CD4-positive, alpha-beta T cell treated with Interleukin-12 subunit alpha and Interleukin-12 subunit beta, for 1 hour (primary cell): Measurements from ENCODE around the gene GALNT6.

Experiments
- DNase-seq: peaks from one replicate; pipeline ENCODE4 v3.0.0-alpha.2; 2020

Gene GALNT6, protein sequence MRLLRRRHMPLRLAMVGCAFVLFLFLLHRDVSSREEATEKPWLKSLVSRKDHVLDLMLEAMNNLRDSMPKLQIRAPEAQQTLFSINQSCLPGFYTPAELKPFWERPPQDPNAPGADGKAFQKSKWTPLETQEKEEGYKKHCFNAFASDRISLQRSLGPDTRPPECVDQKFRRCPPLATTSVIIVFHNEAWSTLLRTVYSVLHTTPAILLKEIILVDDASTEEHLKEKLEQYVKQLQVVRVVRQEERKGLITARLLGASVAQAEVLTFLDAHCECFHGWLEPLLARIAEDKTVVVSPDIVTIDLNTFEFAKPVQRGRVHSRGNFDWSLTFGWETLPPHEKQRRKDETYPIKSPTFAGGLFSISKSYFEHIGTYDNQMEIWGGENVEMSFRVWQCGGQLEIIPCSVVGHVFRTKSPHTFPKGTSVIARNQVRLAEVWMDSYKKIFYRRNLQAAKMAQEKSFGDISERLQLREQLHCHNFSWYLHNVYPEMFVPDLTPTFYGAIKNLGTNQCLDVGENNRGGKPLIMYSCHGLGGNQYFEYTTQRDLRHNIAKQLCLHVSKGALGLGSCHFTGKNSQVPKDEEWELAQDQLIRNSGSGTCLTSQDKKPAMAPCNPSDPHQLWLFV

DNA sequence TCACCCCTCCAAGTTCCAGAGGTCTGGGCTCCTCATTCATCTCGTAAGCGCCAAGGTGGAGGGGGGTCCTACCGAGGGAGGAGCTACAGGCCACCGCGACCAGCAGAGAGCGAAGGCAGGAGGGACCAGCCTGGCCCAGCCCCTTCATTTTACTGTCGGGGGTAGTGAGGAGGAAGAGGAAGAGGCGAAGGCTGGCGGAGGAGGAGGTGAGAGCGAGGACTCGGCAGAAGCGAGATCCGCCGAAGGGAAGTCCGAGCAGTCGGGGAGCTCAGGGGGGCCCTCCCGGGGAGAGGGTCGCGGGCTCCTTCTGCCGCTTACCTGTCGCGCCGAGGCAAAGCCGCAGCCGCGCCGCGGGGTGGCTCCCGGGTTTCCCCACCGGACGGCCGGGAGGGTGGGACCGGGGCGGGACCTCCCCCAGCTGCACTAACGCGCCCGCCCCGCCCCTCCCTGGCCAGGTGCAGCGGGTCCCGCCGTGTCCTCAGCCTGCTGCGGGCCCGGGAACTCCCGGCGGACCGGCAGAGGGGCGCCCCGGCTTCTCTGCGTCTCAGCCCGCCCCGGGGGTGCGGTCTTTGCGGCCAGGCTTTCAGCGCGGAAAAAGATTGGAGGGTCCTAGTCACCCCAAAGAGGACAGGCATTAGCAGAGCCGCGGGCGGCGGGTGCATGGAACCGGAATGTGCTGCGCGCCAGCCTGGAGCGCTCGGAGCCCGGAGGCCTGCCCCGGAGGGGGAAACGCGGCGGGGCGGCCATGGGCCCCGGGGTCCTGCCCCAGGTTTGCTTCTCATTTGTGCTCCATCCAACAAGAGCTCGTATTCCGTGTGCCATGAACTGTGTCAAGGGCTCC is at the start of gene GALNT6:
Gene GALNT6, minus strand, starts transcription at position 124 of the 841 bp plus-strand sequence. CDS start 11,625 bp downstream, outside the sequence.
- peak; percentile 82 for DNase-seq

- DNase-seq: no peak
Observed at GRCh38 chr12:51439330-51439729, 48.1 kb upstream of the GALNT6 start.

DNA sequence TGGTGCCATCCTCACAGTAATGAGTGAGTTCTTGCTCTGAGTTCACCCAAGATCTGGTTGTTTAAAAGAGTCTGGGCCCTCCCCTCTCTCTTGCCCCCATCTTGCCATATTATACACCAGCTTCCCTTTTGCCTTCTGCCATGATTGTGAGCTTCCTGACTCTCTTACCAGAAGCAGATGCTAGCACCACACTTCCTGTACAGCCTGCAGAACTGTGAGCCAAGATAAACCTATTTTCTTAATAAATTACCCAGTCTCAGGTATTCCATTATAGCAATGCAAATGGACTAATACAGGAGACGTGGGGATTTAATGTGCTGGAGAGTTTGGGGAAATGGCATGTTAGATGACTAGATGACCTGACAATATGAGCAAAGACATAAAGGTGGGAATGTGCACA is 46.2 kb upstream of the GALNT6 start:
- no peak for DNase-seq

DNA sequence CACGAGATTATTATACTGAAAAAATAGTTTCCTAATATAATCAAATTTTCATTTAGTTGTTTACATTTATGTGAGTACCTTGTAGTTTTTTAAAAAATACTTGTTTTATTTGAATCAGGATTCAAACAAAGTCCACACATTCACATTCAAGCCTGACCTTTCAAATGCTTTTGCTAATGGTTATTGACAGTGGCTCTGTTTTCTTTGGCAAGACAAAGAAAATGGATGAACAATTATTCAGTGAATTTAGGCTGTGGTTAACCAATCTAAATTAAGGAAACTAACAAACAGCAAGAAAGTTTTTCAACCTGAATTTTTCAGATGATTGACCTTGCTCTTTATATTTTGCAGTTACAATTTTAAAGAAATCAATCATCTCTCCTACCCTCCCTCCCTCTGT is 43.1 kb upstream of the GALNT6 start:
- DNase-seq: no peak

DNA sequence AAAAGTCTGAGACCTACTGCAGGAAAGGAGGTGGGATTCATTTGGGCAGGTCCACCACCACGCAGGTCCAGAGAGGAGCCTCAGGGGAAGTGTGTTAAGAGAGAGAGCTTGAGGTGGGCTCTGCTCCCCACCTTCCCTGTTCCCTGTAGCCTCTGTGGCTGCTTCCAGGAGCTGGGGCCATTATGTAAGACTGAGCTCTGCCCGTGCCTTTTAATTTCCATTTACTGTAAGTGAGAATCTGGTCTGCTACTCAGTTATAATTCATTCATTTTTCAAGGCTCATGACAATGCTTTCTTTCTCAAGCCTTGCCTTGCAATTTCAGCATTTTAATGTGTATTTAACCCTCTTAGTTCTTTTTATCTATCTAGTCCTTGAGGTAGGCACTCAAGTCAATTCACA is 41.7 kb upstream of the GALNT6 start:
- no peak for DNase-seq

DNA sequence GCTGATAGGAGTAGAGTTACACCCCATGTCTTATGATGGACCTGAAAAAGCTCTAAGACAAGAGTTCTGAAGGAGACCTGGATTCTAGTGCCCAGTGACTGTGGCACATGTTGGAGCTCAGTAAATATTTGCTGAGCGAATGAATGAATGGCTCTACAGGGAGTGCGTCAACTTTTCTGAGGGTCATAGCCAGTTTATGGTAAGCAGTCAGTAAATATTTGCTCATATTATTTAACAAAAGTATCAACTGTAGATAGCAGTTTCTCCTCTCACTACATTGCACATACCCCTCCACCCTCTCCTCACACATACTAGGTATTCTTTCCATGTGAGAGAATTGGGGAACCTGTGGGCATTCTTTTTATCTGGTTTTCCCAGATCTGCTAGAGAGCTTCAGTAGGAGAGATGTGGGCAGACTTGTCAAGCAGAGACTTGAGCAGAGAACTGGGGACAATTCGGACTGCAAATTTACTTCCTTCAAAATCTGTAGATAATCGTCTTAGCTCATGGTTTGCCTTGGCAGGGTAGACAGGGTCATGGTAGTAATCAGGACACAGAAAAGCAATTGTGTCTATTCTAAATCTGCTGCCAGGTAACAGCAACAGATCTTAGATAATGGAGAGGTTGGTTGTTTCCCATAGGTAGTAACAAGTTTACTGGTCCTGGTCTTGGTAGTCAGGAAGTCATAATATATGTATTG is 39.1 kb upstream of the GALNT6 start:
- DNase-seq: no peak

DNA sequence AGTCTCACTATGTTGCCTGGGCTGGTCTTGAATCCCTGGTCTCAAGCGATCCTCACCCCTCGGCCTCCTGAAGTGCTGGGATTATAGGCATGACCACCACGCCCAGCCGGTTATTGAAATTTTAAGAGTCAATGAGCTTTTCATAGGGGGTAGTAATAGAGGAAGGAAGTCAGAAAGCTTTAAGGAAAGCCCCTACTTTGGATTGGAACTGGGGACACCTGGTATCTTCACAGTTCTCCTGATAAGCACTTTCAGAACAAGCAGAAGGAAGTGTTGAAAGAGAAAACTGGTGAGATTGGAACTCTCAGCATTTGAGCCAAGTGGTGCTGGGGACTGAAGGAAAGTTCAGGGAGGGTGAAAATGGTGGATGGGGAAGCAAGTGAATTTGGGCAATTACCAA is 38.5 kb upstream of the GALNT6 start:
- no peak for DNase-seq

DNA sequence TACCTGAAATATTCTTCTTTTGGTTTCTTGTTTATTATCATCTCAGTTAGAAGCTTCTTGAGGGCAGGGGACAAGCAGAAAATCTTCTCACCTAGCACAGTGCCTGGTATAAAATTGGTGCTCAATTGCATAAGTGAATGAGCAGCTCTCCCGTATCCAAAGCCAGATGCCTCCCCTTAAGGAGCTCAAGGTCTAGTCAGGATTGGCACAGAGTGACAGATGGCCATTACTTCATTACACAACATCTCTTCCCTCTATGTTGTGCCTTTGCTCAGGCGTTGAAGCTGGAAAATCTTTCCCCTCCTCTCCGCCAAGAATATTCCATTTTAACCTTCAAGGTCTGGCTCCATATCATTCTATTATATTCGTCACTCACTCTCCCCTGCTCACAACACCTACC is 37.0 kb upstream of the GALNT6 start:
- no peak for DNase-seq

DNA sequence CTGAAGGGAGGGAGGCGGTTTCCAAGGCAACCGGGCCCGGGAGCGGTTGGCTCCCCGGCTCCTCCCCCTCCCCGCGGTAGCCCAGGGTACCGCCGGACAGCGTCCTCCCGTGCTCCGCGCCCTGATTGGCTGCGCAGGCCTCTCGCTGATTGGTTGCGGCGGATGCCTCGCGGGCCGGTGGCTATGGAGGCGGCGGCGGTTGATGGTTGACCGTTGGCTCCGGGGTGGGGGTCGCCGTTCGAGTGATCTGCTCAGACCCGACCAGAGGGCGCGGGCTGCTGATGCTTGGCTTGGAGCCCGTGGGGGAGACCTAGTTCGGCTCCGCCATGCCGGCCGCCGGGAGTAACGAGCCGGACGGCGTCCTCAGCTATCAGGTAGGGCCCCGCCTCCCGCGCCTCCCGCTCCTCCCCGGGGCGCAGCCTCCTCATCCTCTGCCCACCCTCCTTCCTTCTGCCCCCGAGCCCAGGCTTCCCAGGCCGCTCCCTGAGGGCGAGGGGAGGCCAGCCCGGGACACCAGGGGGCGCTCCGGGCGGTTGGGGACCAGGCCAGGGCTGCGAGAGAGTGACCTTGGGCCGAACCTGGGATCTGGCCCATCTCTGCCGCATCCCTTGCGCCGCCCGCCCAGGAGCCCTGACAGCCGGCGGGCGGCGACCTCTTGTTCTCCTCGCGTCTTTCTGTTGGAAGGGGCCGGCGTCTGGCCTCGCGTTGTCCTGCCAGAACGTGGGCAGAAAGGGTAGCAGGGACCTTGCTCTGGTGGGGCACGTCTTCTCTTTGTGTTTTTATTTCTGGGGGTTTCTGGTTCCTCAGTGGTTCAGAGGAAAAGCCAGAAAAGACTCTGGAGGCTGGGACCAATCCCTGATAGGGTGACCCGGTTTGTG is 33.7 kb upstream of the GALNT6 start, which contains the start of gene SLC4A8:
Gene SLC4A8, plus strand, starts transcription at position 170 of the 878 bp plus-strand sequence. Its CDS starts 157 bp downstream, at position 327.
- DNase-seq: peak; percentile 86

GRCh38 chr12:51424094-51424661 is 33.0 kb upstream of the GALNT6 start:
- DNase-seq: no peak

DNA sequence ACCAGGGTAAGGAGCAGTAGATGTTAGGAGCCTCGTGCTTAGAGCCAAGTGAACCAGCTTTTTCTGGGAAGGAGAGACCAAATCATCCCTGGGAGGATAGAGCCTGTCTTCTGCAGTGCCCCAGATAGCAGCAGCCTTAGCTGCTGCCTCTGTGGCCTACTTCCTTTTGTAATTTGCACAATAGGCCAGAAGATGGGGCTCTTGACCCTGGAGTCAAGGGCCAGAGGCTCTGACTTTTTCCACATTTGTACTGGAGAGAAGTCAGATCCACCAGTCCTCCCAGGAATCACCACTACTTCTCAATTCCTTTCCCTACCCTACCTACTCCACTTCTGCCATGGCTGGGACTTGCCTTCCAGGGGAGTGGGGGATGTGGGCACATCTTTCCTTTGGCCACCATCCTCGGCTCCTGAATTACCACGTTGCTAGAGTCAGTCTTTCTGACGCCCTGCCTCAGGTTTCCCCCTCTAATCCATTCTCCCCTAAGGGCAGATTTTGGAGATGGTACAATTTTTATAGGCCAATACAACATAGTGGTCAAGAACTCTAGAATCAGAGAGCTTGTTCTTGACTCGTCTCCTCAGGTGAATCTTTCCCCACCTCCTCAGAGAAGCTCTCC is 30.2 kb upstream of the GALNT6 start:
- DNase-seq: peak; percentile 68

- DNase-seq: no peak
Observed at GRCh38 chr12:51419425-51420193, 28.4 kb upstream of the GALNT6 start.

DNA sequence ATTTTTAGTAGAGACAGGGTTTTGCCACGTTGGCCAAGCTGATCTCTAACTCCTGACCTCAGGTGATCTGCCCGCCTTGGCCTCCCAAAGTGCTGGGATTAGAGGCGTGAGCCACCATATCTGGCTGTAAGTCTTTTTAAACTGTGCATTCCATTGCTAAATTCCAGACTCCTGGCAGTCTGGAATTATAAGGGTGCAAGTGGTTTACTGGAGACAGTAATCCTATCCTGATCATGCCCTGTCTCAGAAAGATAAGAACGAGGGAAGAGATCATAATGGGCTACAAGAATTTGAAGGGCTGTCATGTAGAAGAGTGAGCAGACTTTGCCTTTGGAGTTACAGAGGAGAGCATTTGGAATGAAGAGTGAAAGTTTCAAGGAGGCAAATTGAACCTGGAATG is 26.6 kb upstream of the GALNT6 start:
- no peak for DNase-seq

DNA sequence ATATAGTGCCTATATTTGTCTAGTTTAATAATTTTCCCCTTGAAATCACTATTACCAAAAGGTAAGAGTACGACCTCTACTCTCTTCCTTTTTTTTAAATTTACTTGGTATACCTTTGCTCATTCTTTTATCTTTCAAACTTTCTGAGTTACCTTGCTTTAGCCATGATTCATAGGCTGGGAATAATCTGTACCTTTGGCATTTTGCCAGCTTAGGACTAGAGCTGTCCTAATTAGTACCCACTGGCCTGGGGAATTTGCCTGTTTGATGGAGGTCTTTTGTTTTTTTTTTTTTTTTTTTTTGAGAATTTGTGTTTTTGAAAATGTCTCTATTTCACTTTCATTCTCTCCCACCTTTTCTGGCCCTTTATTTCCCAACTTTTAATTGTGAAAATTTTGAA is 24.7 kb upstream of the GALNT6 start:
- no peak for DNase-seq

- no peak for DNase-seq
Observed at GRCh38 chr12:51413791-51414190, 22.6 kb upstream of the GALNT6 start.

GRCh38 chr12:51413149-51413548 is 21.9 kb upstream of the GALNT6 start:
- no peak for DNase-seq

GRCh38 chr12:51409846-51410245 is 18.6 kb upstream of the GALNT6 start:
- DNase-seq: no peak

DNA sequence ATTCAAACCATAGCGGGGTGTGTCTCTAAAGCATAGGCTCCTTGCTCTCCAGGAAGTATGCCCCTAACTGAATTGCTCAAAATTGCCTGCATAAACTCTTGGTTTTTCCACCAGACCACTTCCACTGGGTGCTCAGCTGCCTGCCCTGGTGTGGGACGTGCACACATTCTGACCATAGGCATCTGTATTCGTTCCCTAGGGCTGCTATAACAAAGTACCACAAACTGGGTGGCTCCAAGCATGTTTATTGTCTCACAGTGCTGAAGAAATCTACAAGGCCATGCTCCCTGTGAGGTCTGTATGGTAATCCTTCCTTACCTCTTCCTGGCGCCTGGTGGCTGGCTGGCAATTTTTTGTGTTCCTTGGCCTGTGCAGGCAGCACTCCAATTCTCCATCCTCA is 16.4 kb upstream of the GALNT6 start:
- DNase-seq: no peak

DNA sequence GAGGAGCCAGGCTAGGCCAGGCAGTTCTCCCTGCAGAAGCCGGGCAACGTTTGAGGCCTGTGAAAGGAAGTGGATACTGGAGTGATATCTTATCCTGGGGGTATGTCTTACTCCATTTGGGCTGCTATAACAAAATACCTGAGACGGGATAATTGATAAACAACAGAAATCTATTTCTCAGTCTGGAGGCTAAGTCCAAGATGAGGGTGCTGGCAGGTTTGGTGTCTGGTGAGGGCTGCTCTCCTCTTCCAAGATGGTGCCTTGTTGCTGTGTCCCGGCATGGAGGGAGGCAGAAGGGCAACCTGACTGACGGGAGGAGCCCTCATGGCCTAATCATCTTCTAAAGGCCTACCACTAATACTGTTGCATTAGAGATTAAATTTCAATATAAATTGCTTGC is 15.7 kb upstream of the GALNT6 start:
- no peak for DNase-seq

GRCh38 chr12:51406290-51406689 is 15.1 kb upstream of the GALNT6 start:
- no peak for DNase-seq
